Ishikawa (cell line): ENCODE measurements around the gene COLQ.

Experiments
- CEBPB ChIP-seq: IDR thresholded peaks from 2 replicates; pipeline ENCODE4 v1.6.1; 2012
- CREB1 ChIP-seq: IDR thresholded peaks from 2 replicates; pipeline ENCODE4 v1.6.1; 2012; ENCODE audit warnings: low read depth
- EGR1 ChIP-seq: IDR thresholded peaks from 2 replicates; pipeline ENCODE4 v1.6.1; 2012
- EP300 ChIP-seq: IDR thresholded peaks from 2 replicates; pipeline ENCODE4 v1.6.1; 2012; ENCODE audit warnings: borderline replicate concordance
- FOXM1 ChIP-seq: IDR thresholded peaks from 2 replicates; pipeline ENCODE4 v1.6.1; 2012; ENCODE audit warnings: low read depth, borderline replicate concordance
- NFIC ChIP-seq: IDR thresholded peaks from 2 replicates; pipeline ENCODE4 v1.6.1; 2012
- RAD21 ChIP-seq: IDR thresholded peaks from 2 replicates; pipeline ENCODE4 v1.6.1; 2012; ENCODE audit warnings: low read depth
- TAF1 ChIP-seq: IDR thresholded peaks from 2 replicates; pipeline ENCODE4 v1.6.1; 2012; ENCODE audit warnings: low read depth, mild to moderate bottlenecking
- TCF12 ChIP-seq: IDR thresholded peaks from 2 replicates; pipeline ENCODE4 v1.6.1; 2012; ENCODE audit warnings: low read depth
- TEAD4 ChIP-seq: IDR thresholded peaks from 2 replicates; pipeline ENCODE4 v1.6.1; 2012
- YY1 ChIP-seq: IDR thresholded peaks from 2 replicates; pipeline ENCODE4 v1.6.1; 2012; ENCODE audit warnings: low read depth
- ZBTB7A ChIP-seq: IDR thresholded peaks from 2 replicates; pipeline ENCODE4 v1.6.1; 2012; ENCODE audit warnings: low read depth
- TF ChIP-seq, protein P1 (sequence below): IDR thresholded peaks from 2 replicates; pipeline ENCODE4 v1.6.1; 2012; ENCODE audit warnings: low read depth, mild to moderate bottlenecking
- TF ChIP-seq, protein P2 (sequence below): IDR thresholded peaks from 2 replicates; pipeline ENCODE4 v1.6.1; 2012
- TF ChIP-seq, protein P3 (sequence below): IDR thresholded peaks from 2 replicates; pipeline ENCODE4 v1.6.1; 2012

Gene COLQ

DNA sequence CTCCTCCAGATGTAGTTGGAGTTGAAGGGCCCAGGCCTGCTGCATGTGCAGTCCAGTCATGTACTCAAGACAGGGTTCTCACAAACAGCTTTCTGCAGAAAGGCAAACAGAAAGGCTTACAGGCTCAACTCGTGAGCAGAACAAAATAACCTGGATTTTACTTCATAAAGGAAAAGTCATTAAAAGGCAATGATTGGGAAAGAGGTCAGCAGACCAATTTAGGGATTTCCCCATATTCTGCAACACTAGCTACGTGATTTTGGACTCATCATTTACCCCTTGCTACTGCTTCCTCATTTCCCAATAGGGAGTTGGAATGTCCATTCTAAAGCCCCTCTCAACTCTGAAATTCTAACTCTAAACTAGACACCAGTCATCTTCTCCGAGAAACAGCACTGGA, 112.3 kb downstream of the COLQ start:
- TF ChIP-seq, protein P1, sequence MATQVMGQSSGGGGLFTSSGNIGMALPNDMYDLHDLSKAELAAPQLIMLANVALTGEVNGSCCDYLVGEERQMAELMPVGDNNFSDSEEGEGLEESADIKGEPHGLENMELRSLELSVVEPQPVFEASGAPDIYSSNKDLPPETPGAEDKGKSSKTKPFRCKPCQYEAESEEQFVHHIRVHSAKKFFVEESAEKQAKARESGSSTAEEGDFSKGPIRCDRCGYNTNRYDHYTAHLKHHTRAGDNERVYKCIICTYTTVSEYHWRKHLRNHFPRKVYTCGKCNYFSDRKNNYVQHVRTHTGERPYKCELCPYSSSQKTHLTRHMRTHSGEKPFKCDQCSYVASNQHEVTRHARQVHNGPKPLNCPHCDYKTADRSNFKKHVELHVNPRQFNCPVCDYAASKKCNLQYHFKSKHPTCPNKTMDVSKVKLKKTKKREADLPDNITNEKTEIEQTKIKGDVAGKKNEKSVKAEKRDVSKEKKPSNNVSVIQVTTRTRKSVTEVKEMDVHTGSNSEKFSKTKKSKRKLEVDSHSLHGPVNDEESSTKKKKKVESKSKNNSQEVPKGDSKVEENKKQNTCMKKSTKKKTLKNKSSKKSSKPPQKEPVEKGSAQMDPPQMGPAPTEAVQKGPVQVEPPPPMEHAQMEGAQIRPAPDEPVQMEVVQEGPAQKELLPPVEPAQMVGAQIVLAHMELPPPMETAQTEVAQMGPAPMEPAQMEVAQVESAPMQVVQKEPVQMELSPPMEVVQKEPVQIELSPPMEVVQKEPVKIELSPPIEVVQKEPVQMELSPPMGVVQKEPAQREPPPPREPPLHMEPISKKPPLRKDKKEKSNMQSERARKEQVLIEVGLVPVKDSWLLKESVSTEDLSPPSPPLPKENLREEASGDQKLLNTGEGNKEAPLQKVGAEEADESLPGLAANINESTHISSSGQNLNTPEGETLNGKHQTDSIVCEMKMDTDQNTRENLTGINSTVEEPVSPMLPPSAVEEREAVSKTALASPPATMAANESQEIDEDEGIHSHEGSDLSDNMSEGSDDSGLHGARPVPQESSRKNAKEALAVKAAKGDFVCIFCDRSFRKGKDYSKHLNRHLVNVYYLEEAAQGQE: no peak
- TF ChIP-seq RAD21 (no peak), NFIC (no peak), TAF1 (no peak), CREB1 (no peak), CEBPB (no peak), EP300 (no peak), FOXM1 (no peak), EGR1 (no peak), ZBTB7A (no peak), YY1 (no peak), TEAD4 (no peak), TCF12 (no peak)
- TF ChIP-seq, protein P2, sequence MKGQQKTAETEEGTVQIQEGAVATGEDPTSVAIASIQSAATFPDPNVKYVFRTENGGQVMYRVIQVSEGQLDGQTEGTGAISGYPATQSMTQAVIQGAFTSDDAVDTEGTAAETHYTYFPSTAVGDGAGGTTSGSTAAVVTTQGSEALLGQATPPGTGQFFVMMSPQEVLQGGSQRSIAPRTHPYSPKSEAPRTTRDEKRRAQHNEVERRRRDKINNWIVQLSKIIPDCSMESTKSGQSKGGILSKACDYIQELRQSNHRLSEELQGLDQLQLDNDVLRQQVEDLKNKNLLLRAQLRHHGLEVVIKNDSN: no peak
- TF ChIP-seq, protein P3, sequence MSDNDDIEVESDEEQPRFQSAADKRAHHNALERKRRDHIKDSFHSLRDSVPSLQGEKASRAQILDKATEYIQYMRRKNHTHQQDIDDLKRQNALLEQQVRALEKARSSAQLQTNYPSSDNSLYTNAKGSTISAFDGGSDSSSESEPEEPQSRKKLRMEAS: no peak

DNA sequence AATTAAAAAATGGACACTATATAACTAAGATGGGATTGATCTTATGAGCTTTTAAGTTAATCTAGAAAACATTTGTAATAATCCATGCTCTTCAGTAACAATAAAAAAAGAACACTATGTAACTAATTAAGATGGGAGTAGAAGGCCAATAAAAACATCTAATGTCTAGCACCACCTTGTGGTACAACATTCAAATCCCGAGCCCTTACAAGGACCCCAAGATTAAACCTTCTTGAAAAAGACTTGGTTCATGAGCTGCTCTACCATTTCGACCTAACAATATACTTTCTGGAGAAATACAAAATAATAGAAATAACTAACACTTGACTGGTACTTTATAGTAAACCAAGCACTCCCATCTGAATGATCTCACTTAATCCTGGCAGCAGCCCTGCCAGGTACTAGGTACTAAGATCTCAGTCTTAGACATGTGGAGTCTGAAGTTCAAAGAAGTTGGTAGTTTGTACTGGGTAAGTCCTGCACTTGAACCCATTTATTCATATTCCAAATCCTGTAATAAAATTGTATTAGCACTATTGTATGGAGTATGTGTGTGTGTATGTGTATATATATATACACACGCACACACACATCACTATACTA, 116.0 kb downstream of the COLQ start:
- TF ChIP-seq RAD21 (peak; percentile 58), TEAD4 (no peak)

DNA sequence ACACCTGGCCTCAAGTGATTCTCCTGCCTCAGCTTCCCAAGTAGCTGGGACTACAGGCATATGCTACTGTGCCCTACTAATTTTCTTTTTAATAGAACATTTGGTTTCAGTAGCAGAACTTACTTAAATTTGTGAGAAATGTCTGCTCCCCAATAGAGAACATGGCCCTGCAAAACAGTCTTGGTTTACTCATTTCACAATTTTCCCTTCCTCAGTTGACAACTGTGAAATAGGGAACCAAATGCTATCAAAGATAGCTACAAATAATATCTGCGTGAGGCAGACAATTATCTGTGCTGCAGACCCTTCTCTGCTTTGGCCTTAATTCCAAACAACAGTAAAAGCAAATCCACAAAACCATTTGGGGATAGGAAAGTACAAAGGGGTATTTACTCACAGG, 116.7 kb downstream of the COLQ start:
- TF ChIP-seq, protein P2: no peak
- TF ChIP-seq FOXM1 (no peak), TAF1 (no peak), EP300 (no peak), YY1 (no peak), TCF12 (no peak), CEBPB (no peak), RAD21 (no peak), NFIC (no peak), TEAD4 (no peak), ZBTB7A (no peak), EGR1 (no peak)
- TF ChIP-seq, protein P3: no peak
- TF ChIP-seq, protein P1: no peak

DNA sequence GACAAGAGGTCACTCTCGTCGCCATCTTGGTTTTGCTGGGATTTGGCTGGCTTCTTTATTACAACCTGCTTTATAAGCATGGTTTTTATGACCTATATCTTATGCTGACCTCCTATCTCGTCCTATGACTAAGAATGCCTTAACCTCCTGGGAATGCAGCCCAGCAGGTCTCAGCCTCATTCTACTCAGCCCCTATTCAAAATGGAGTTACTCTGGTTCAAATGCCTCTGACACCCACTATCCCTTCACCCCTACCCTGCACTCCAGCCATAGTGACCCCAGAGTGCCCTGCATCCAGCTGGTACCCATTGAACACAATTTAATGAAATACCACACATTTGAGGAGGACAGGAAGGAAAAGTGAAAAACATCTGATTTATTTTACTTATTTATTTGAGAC, 117.5 kb downstream of the COLQ start:
- TF ChIP-seq TAF1: no peak
- no peak for TF ChIP-seq EGR1
- no peak for TF ChIP-seq CEBPB
- no peak for TF ChIP-seq RAD21
- TF ChIP-seq YY1: no peak
- no peak for TF ChIP-seq TEAD4
- no peak for TF ChIP-seq TCF12
- TF ChIP-seq, protein P2: no peak
- TF ChIP-seq, protein P1: no peak
- no peak for TF ChIP-seq EP300
- TF ChIP-seq, protein P3: no peak
- TF ChIP-seq FOXM1: no peak
- TF ChIP-seq CREB1: no peak
- no peak for TF ChIP-seq NFIC
- no peak for TF ChIP-seq ZBTB7A
